BE2C (cell line): ENCODE results near the gene RTN4R.

Source experiments
- DNase-seq: peaks from one replicate; pipeline ENCODE4 v3.0.0-alpha.2; 2020
- H3K27me3 ChIP-seq: fragments of 250-450 bp; sonication (Bioruptor Pico); 2 replicates; pipeline ENCODE4 v1.5.1; 2020; ENCODE audit warnings: mild to moderate bottlenecking
- H3K36me3 ChIP-seq: fragments of 250-450 bp; sonication (Bioruptor Pico); 2 replicates; pipeline ENCODE4 v1.5.1; 2020; ENCODE audit warnings: mild to moderate bottlenecking
- H3K4me1 ChIP-seq: fragments of 250-450 bp; sonication (Bioruptor Pico); 2 replicates; pipeline ENCODE4 v1.5.1; 2020
- H3K4me3 ChIP-seq: 2 replicates; pipeline ENCODE4 v1.5.1; 2011; ENCODE audit warnings: low read depth, low read length
- H3K9me3 ChIP-seq: fragments of 250-450 bp; sonication (Bioruptor Pico); 2 replicates; pipeline ENCODE4 v1.5.1; 2020
- TF ChIP-seq, protein P1 (sequence below): IDR thresholded peaks from 2 replicates; pipeline ENCODE4 v1.5.1; 2012; ENCODE audit warnings: mild to moderate bottlenecking, low read depth, low read length

Gene RTN4R

DNA sequence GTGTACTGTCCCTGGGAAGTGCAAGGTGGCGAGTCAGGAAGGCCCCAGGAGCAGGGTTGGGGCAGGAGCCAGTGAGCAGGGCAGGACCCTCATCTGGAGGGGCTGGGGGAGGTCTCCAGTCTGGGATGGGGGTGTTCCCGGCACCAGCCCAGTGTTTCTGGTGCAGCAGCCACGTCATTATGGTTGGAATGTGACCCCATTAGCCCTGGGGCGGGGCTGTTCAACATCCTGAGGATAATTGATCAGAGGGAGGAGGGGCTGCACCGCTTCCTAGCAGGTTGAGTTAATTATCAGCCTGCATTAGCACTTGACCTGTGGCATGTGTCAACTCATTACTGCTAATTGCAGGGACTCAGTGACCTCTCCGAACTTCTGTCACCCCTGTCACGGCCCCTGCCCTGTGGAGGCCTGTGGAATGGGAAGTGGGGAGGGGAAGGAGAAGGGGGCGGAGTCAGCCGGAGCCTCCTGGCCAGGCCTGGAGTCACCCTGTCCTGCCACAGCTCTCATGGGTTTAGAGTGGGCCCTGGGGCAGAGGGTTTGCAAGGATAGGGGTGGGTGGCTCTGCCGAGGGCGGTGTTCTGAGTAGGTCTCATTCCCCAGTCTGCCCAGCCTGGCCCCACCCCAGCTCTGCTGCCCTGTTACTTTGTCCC is 64.4 kb downstream of the RTN4R start:
- TF ChIP-seq, protein P1, sequence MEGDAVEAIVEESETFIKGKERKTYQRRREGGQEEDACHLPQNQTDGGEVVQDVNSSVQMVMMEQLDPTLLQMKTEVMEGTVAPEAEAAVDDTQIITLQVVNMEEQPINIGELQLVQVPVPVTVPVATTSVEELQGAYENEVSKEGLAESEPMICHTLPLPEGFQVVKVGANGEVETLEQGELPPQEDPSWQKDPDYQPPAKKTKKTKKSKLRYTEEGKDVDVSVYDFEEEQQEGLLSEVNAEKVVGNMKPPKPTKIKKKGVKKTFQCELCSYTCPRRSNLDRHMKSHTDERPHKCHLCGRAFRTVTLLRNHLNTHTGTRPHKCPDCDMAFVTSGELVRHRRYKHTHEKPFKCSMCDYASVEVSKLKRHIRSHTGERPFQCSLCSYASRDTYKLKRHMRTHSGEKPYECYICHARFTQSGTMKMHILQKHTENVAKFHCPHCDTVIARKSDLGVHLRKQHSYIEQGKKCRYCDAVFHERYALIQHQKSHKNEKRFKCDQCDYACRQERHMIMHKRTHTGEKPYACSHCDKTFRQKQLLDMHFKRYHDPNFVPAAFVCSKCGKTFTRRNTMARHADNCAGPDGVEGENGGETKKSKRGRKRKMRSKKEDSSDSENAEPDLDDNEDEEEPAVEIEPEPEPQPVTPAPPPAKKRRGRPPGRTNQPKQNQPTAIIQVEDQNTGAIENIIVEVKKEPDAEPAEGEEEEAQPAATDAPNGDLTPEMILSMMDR = no peak
- Histone ChIP-seq H3K36me3 (no peaks in the 10 kb centered on the region), H3K27me3 (no peaks in the 10 kb centered on the region), H3K4me3 (no peak overlapping the region), H3K4me1 (peaks cover 4% of the 10 kb centered on the region), H3K9me3 (no peaks in the 10 kb centered on the region)
- no peak for DNase-seq

DNA sequence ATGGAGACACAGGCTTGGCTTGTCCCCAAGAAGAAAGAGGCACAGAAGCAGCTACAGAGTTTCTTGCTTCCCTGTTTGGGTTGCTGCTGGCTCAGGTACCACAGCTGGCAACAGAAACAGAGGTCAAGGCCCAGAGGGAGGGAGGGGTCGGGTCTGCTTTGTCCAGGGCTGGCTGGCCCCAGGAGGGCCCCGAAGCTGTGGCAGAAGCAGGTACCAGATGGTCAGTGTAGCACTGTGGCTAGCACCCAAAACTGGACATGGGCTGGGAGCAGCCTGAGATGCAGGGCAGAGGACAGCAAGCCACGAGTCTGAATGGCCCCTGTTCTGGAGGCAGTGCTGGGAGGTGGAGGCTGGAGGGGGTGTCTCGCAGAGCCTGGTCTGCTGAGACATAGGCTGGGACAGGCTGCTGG is 65.0 kb downstream of the RTN4R start:
- Histone ChIP-seq H3K4me1 (peaks cover 4% of the 10 kb centered on the region), H3K27me3 (no peaks in the 10 kb centered on the region)

DNA sequence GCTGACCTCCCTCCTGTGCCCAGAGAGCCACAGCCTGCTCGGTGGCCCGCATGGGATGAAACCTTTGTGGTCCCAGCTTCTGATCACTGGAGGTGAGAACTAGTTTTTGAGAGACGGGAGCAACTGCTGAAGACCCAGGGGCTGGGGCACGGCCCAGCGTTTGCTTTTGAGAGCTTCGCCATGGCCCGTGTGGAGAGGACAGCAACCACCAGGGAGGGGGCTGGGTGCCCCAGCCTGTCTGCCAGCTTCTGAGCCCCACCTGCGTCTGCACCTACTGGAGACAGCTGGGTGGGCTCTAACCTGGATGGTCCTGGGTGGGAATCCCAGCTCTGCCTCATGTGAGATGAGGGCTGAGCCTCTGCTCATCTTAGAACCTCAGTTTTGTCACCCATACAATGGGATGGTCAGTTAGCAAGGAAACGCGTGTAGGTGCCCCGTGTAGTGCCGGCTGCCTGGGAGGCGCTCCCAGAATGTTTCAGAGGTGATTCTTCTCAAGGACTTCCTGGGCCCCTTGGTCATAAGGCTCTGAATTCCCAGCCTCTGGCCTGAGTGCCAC is 66.2 kb downstream of the RTN4R start:
- Histone ChIP-seq H3K36me3 (no peaks in the 10 kb centered on the region), H3K4me3 (no peak overlapping the region), H3K27me3 (no peaks in the 10 kb centered on the region), H3K4me1 (peaks cover 4% of the 10 kb centered on the region), H3K9me3 (no peaks in the 10 kb centered on the region)
- DNase-seq = no peak
- TF ChIP-seq, protein P1 = no peak

More for the DNA sequence above, 65.0 kb downstream of the RTN4R start:
- H3K4me3 ChIP-seq = no peak overlapping the region
- no peaks in the 10 kb centered on the region for H3K36me3 ChIP-seq
- TF ChIP-seq, protein P1 = no peak
- DNase-seq = no peak
- H3K9me3 ChIP-seq = no peaks in the 10 kb centered on the region

DNA sequence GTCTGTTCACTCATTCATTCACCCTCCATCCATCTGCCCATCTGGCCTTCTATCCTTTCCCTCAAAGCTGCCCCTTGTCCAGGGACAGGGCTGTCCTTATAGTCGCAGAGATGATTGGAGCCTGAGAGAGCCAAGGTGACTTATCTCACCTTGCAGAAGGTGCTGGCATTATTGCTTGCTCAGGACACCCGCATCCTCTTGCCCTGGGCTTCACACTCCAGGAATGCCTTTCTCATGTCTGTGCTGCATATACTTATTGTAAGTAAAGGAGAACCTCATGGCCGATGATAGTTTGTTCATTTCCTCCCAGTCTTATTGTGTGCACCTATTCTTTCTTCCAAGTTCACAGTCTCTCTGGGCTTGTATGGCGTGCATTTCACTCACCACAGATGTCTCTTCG is 68.2 kb downstream of the RTN4R start:
- TF ChIP-seq, protein P1 = no peak
- Histone ChIP-seq H3K4me3 (no peak overlapping the region), H3K4me1 (peaks cover 4% of the 10 kb centered on the region), H3K27me3 (no peaks in the 10 kb centered on the region), H3K9me3 (no peaks in the 10 kb centered on the region), H3K36me3 (no peaks in the 10 kb centered on the region)
- DNase-seq = no peak

DNA sequence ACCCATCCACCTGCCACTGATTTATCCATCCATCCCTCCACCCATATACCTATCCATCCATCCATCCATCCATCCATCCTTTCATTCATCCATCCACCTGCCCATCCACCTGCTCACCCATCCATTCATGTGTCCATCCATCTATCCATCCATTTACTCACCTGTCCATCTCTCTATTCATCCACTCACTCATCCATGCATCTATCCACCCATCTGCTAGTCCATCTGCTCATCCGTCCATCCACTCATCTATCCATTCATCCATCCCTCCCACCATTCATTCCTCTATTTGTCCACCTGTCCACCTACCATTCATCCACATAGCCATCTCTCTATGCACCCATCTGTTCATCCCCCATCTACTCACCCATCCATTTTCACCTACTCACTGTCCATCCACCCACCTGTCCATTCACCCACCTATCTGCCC is 68.7 kb downstream of the RTN4R start:
- no peak for DNase-seq
- H3K4me1 ChIP-seq = peaks cover 4% of the 10 kb centered on the region
- no peaks in the 10 kb centered on the region for H3K9me3 ChIP-seq
- H3K36me3 ChIP-seq = no peaks in the 10 kb centered on the region
- TF ChIP-seq, protein P1 = no peak
- H3K4me3 ChIP-seq = no peak overlapping the region
- no peaks in the 10 kb centered on the region for H3K27me3 ChIP-seq

GRCh38 chr22:20198557-20199319 is 69.4 kb downstream of the RTN4R start:
- TF ChIP-seq, protein P1 = no peak
- DNase-seq = no peak
- Histone ChIP-seq H3K4me3 (no peak overlapping the region), H3K9me3 (no peaks in the 10 kb centered on the region), H3K4me1 (peaks cover 3% of the 10 kb centered on the region), H3K36me3 (no peaks in the 10 kb centered on the region), H3K27me3 (no peaks in the 10 kb centered on the region)
